Activated CD4-positive, alpha-beta T cell treated with anti-CD3 and anti-CD28 coated beads for 1 hour (primary cell): Measurements from ENCODE around the gene STXBP2.
A peak's percentile ranks its signal among the peaks of the same experiment; 100 is the strongest.
"Not testable (repeated sequence)": the region's sequence is repeated elsewhere in the genome, so short reads cannot be mapped to it uniquely, and the experiment has no call there.

Experiments used
- DNase-seq: peaks from one replicate; pipeline ENCODE4 v3.0.0-alpha.2; 2020

The STXBP2 gene

GRCh38 chr19:7635670-7636069, 1.2 kb upstream of the STXBP2 start:
- DNase-seq, result no peak

DNA sequence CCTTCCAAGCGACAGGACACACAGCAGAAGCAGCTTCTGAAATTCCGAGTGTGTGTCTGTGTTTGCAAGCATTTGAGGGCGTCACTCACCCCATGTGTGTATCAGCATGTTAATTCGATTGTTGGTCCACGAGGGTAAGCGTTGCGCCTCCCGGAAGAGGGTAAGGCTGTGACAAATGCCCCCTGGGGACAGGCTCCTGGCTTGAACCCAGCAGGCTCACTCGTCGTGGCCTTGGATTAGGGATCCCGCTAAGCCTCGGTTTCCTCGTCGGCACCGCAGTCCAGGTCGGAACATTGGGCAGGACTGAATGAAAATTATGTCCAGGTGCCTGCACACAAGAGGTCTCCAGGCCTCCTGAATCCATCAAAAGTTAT, 606 bp upstream of the STXBP2 start:
- no peak for DNase-seq

DNA sequence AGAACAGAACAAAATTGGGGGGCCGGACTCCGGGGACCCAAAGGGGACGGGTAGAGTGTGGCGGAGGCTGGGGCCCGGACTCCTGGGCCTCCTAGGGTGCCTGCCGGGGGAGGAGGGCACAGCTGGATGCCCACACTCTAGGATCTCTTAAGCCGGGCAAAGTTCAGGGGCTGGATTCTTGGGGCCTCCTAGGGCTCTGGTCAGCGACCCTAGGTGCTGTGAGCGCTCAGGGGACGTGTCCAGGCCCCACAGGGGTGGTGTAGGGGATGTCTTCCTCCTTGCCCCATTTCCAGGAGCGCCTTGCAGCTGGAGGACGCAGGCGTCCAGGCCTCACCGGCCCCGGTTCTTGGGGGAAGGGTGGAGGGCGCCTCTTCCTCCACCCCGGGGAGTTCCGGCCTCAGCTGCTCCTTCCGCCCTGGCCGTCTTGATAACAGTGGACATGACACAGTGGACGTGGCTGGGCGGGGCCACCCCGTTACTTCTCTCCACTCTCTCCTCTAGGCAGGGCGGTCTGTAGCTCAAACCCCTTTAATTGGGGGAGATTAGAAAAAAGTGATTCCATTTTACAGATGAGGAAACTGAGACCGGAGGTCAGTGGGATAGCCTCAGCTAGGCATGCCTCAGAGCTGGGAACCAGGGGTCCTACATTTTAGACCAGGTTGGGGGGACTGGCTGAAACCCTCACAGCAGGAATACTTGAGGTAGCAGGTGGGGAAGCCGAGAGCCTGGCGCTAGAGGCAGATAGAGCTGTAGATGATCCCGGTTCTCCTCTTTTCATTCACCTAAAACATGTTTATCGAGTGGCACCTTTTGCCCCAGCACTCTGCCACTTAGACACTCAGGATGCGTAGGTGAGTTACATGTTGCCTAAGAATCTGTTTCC, 705 bp downstream of the STXBP2 start:
- DNase-seq, result no peak

DNA sequence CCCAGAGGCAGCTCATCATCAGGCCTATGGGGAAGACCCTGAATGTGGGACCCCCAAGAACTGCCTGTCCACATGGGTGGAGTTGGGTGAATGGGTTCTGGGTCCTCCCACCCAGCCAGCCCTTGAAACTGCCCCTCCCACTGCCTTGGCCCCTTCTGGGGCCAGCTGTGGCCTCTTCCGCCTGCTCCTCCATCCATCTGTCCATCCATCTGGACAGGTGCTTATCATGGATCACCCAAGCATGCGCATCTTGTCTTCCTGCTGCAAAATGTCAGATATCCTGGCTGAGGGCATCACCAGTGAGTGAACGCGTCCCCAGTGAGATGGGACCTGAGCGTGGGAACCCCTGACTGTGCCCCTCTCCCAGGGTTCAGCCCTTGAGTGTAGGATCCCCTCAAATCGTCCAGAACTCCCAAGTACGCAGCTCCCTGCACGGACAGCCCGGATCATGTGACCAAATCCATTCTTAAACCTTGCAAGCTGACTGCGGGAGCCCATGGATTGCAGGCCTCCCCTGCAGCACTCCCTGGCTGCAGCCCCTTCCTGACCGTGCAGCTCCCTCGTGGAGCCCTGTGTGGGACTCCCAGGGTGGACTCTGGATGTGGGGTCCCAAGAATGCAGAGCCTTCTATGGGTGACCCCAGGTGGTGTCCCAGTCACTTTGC, 2.0 kb downstream of the STXBP2 start:
- no peak for DNase-seq

- no peak for DNase-seq
These were observed 3.0 kb downstream of the STXBP2 start for GRCh38 chr19:7639863-7640348.

DNA sequence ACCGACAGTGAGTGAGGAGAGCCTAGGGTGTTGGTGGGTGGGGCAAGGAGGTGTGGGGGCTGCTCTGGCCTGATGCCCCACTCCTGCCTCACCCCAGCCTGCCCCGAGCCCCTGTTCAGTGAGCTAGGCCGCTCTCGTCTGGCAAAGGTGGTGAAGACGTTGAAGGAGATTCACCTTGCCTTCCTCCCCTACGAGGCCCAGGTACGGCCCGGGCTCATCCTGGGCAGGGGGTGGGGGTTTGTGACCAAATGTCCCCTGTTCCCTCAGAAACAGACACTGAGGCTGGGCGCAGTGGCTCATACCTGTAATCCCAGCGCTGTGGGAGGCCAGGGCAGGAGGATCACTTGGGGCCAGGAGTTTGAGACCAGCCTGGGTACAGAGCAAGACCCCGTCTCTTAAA, 3.9 kb downstream of the STXBP2 start:
- no peak for DNase-seq

DNA sequence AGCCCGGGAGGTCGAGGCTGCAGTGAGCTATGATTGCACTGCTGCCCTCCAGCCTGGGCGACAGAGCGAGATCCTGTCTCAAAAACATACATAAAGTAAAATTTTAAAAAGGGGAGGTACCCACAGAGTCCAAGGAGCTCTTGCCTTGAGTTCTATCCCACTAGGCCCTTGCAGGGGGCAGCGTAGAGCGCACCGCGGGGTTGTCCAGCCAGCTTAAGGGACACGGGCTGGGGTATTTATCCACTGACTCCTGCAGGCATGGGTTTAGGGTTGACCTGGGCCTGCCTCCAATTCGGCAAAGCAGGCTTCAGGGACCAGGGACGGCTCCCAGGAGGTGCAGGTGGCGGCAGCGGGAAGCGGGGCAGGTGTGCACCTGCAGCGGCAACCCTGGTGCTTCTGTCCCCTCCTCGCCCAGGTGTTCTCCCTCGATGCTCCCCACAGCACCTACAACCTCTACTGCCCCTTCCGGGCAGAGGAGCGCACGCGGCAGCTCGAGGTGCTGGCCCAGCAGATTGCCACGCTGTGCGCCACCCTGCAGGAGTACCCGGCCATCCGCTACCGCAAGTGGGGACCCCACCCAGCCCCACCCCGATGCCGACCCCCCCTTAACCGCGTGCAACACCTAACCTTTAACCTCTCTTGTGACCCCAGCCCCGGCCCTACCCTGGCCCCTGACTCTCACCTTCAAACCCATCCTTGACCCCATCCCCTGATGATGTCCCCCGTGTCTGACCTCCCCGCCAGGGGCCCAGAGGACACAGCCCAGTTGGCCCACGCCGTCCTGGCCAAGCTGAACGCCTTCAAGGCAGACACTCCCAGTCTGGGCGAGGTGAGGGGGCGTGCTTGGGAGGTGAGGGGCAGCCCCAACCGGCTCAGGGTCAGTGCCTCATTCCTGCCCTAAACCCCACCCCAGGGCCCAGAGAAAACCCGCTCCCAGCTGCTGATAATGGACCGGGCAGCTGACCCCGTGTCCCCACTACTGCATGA, 4.7 kb downstream of the STXBP2 start:
- no peak for DNase-seq

DNA sequence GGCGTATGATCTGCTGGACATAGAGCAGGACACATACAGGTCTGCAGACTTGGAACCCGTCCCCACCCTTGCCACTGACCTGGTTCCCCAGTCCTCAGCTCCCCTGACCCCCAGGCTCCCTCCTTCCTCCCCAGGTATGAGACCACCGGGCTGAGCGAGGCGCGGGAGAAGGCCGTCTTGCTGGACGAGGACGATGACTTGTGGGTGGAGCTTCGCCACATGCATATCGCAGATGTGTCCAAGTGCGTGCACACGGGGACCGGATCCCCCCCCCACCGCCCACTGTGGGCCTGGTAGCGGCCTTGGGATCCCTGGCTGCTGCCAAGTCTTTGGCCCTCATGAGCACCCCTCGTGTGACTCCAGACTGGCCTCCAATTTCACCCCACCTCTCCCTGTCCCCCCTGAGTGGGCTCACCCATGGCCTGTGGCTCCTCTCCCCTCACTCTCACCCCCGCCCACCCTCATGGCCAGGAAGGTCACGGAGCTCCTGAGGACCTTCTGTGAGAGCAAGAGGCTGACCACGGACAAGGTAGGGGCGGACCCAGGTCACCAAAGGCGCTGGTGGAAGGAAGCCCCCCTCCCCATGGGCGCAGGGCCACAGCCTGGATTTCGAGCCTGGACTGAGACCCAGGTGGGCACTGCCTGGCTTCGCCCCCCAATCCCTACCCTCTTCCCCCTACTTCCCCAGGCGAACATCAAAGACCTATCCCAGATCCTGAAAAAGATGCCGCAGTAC, 5.6 kb downstream of the STXBP2 start:
- DNase-seq, result no peak

GRCh38 chr19:7643031-7643415, 6.1 kb downstream of the STXBP2 start:
- DNase-seq, result no peak

GRCh38 chr19:7643629-7644549, 7.0 kb downstream of the STXBP2 start:
- not testable (repeated sequence) for DNase-seq

GRCh38 chr19:7644550-7644877, 7.6 kb downstream of the STXBP2 start:
- no peak for DNase-seq

DNA sequence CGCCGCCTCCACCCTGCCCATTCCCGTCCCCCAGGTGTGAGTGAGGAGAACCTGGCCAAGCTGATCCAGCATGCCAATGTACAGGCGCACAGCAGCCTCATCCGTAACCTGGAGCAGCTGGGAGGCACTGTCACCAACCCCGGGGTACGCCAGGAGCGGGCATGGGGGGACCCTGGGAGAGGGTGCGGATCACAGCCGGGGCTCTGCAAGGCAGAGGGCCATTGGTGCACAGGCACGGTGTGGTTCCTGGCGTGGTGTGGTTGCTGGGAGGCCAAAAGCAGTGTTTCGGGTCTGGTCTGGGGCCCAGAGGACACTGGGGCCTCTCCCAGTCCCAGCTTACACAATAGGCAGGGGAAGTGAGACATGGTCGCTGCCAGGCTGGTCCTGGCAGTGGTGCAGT, 8.3 kb downstream of the STXBP2 start:
- no peak for DNase-seq

- DNase-seq, result no peak
These were observed 8.9 kb downstream of the STXBP2 start for GRCh38 chr19:7645656-7646425.

- DNase-seq, result no peak
These were observed 9.5 kb downstream of the STXBP2 start for GRCh38 chr19:7646426-7646700.

DNA sequence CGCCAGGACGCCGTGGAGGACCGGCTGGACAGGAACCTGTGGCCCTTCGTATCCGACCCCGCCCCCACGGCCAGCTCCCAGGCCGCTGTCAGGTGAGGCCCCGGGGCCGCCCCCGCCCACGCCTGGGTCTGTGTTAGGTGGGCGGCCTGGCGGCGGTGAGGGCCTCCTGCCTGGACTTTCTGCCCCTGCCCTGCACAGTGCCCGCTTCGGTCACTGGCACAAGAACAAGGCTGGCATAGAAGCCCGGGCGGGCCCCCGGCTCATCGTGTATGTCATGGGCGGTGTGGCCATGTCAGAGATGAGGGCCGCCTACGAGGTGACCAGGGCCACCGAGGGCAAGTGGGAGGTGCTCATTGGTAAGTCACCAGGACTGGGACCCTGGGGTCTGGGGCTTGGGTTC, 10.2 kb downstream of the STXBP2 start:
- DNase-seq, result no peak

DNA sequence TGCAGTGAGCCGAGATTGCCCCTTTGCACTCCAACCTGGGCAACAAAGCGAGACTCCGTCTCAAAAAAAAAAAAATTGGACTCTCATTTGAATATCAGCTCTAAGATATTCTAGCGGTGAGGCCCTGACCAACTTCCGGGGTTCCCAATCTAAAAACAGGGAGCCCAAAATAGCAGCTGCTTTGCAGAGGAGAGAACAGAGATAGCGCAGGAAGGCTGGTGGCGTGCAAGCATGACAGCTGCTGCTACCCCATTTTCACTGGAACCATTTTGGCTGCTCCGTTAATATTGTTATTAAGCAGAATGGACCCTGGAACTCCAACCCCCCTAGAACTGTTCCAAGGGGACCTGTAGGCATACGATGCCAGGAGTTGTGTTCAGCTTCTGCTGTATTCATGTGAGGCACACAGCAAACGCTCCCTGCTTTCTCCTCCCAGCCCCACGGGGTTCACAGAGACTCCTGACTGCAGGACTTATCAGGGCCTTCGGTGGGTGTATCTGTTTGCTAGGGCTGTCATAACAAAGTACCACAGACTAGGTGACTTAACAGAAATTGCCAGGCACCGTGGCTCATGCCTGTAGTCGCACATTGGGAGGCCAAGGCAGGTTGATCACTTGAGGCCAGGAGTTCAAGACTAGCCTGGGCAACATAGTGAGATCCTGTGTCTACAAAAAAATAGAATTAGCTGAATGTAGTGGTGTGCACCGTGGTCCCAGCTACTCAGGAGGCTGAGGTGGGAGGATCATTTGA, 11.5 kb downstream of the STXBP2 start:
- no peak for DNase-seq

GRCh38 chr19:7650148-7650547, 13.2 kb downstream of the STXBP2 start:
- no peak for DNase-seq

DNA sequence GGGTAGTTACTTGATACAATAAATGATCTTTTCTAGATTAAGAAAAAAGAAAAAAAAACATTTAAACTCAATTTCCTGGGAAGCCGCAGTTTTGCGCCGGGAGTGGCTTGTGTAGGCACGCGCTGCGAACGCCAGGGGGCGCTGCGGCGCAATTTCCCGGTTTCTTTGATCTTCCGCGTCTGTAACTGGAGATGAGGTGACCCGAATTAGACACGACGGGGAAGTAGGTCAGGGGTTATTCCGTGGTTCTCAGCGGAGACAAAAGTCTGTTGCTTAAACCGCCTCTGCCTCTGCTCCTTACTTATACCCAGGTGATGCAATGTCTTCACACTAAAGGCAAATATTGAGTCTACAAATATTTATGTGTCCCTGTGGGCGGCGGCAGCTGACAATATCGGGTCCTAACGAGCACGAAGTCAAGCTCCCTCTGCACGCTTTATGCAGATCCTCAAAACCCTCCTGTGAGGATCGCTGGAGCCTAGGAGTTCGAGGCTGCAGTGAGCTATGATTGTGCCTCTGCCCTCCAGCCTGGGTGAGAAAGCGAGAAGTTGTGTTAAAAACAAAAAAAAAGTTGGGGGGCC, 15.2 kb downstream of the STXBP2 start:
- DNase-seq, result peak; percentile 78

GRCh38 chr19:7654401-7654800, 17.5 kb downstream of the STXBP2 start:
- no peak for DNase-seq

GRCh38 chr19:7655581-7655980, 18.7 kb downstream of the STXBP2 start:
- no peak for DNase-seq
